ENCODE data around the gene NFAT5.
"Not testable (repeated sequence)": the region's sequence is repeated elsewhere in the genome, so short reads cannot be mapped to it uniquely, and the experiment has no call there.

Gene NFAT5

DNA sequence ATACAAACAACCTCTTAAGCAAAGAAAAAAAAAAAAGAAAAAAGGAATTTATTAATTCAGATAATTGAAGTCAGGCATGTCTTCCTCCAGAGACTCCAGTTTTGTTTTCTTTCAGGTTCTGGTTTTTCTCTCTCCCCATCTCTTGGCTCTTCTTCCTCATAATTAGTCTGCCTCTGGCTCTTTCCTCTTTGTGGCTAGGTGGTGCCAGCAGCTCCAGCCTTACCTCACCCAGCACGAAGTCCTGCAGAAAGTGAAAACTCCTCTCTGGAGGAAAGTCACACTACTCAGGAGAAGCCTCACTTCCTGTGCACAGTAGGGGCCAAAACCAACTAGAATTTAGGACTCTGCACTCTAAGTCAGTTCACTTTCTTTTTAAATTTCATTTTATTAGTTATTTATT, 10.3 kb upstream of the NFAT5 start:
- no peak for DNase-seq (ENCODE audit: low spot score)

- no peak for DNase-seq (ENCODE audit: low spot score)
Observed at GRCh38 chr16:69555867-69556266, 9.9 kb upstream of the NFAT5 start.

GRCh38 chr16:69559164-69559563, 6.6 kb upstream of the NFAT5 start:
- DNase-seq (ENCODE audit: low spot score), result no peak

DNA sequence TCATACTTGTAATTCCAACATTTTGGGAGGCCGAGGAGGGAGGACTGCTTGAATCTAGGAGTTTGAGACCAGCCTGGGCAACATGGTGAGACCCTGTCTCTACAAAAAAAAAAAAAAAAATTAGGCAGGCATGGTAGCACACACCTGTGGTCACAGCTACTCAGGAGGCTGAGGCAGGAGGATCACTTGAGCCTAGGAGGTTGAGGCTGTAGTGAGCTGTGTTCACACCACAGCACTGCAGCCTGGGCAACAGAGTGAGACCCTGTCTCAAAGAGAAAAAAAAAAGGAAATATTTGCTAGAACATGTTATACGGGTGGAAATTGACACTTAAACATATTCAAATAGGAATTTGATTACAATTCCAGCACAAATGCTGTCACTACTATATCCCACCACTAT, 4.4 kb upstream of the NFAT5 start:
- not testable (repeated sequence) for DNase-seq (ENCODE audit: low spot score)

- no peak for DNase-seq (ENCODE audit: low spot score)
Observed at GRCh38 chr16:69561901-69562300, 3.9 kb upstream of the NFAT5 start.

DNA sequence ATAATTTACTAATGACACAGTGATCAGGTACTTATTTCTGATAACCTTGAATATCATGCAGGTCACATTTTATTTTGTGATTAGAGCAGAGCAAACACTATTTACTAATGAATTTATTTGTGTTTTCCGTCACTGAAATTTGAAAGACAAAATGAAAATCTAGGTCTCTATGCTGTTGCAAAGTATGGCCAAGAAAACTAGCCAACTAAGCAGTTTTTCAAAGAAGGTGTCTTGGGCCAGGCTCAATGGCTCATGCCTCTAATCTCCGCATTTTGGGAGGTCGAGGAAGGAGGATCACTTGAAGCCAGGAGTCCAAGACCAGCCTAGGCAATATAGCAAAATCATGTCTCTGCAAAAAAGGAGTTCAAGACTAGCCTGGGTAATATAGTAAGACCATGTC, 3.0 kb upstream of the NFAT5 start:
- DNase-seq (ENCODE audit: low spot score), result no peak

GRCh38 chr16:69563605-69564580, 1.9 kb upstream of the NFAT5 start:
- DNase-seq (ENCODE audit: low spot score), result no peak

DNA sequence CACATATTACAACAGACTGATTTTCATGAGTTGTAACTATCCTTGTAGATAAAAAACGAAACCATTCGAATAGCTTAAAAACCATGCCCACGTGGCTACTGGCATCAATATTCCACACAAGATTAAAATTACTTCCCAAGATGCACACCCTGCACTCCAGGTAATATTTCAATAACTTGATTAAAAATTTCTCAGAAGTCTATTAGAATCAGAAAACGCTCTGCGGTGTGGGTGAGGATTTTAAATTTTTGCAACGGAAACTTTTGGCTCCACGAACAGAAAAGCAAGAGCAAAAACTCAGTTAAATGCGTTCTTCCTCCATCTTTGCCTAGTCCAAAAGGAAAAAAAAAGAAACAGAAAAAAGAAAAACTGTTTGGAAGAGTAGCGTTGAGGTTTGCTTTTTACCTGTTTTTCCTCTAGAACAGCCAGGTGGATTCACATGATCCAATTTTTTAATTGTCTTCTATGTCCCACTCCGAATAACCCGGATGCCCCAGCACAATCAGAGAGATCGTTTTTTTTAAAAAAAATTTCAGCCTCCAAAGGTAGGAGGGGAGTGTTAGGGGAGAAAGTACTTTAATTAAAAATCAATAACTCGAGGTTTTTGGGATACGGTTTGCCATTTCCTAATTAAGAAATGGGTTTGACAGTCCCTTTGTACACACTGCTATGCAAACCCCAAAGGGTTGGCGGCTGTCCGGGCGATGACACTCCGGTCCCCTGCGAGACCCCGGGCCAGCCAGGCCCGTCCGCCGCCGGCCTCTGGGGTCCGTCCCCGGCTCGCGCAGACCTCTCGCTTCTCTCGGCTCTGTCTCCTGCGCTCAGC, 708 bp upstream of the NFAT5 start:
- no peak for DNase-seq (ENCODE audit: low spot score)

DNA sequence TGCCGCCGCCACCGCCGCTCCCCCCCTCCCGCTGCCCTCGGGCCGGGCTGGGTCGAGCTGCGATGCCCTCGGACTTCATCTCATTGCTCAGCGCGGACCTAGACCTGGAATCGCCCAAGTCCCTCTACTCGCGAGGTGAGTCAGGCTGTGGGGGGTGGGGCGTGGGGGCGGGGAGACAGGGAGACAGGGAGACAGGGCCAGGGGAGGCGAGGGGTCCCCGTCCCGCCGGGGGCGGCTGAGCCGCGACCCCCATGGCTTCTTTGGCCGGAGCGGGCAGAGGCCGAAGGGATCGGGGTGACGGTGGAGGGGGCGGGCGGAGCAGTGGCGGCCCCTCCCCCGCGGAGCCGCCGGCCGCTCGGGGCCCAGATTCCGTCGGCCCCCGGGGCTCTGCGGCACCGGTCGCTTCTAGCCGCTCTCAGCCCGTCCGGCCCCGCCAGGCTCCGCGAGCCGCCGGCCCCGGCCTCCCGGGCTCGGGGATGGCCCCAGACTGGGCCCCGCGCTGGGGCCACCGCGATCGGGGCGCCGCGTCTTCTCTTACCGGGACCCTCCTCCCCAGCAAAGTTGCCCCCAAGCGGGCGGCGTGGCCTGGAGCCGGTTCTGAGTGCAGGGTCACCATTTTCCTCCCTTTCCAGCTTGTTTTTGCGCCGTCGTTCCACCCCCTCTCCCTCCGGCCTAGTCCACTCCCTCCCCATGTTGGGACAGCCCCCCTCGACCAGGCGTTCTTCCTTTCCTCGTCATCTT, 644 bp downstream of the NFAT5 start:
- DNase-seq (ENCODE audit: low spot score), result peak; percentile 70

DNA sequence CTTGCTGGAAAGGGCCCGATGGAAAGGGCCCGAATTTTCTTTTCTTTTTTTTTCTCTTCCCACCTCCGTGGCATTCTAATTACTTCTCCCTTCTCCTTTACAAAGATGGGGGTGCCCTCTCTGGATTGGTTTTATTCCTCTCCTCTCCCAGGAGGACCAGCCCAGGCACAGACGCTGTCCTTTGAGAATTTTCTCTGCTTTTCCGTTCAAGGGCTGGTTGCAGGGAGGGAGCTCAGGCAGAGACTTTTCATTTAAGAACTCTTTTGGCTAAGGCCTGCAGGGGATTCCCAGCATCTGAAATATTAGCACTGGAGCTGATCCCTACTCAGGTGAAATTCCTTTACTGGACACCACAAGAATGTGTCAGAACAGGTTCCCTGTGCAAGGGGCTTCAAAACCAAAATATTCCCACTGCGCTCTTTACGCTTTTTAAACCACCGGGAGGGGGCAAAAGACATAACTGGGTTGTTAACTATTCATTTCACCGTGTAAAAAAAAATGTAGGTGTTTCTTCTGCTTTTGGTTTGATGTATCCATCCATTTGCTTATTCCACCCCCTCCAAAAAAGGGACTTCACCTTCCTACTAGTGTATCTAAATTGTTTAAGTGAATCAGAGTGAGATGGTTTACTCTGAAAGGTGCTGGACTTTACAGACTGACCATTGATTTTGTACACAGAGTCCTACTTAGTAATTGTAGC, 1.4 kb downstream of the NFAT5 start:
- DNase-seq (ENCODE audit: low spot score), result peak; percentile 17

- no peak for DNase-seq (ENCODE audit: low spot score)
Observed at GRCh38 chr16:69568676-69569075, 2.9 kb downstream of the NFAT5 start.

DNA sequence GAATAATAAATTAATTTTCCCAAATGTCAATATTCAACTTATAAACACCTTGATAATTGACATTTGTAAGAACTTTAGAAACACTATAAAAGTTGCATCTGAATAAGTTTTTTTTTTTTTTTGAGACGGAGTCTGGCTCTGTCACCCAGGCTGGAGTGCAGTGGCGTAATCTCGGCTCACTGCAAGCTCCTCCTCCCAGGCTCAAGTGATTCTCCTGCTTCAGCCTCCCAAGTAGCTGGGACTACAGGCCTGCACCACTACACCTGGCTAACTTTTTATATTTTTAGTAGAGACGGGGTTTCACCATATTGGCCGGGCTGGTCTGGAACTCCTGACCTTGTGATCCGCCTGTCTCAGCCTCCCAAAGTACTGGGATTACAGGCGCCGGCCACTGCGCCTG, 13.0 kb downstream of the NFAT5 start:
- DNase-seq (ENCODE audit: low spot score), result not testable (repeated sequence)

DNA sequence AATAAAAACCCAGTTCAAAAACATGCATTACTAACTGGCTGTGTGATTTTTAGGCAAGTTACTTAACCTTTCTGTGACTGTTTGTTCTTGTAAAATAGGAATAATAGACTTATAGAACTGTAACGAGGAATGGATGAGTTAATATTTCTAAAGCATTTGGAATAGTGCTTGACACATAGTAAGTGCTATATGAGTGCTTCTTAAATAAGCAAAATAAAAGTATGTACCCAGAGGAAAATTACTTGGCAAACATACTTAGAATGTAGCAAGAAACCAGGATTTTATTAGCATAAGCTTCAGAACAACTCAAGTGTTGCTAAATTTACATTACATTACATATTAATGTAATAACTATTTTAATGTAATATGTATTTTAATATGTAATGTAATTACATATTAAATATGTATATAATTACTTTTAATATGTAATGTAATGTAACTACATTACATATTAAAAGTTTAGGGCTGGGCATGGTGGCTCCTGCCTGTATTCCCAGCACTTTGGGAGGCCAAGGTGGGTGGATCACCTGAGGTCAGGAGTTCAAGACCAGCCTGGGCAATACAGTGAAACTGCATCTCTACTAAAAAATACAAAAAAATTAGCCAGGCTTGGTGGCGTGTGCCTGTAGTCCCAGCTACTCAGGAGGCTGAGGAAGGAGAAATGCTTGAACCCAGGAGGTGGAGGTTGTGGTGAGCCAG, 14.2 kb downstream of the NFAT5 start:
- DNase-seq (ENCODE audit: low spot score), result no peak

DNA sequence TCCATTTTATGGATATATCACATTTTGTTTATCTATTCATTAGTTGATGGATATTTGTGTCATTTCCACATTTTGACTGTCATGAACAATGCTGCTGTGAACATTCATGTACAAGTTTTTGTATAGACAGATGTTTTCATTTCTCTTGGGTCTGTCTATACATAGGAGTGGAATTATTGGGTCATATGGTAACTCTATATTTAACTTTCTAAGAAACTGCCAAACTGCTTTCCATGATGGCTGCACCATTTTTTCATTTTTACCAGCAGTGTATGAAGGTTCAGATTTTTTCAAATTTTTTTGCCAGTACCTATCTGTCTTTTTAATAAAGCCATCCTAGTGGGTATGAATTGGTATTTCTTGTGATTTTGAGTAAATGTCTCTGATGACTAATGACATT, 15.5 kb downstream of the NFAT5 start:
- DNase-seq (ENCODE audit: low spot score), result no peak

DNA sequence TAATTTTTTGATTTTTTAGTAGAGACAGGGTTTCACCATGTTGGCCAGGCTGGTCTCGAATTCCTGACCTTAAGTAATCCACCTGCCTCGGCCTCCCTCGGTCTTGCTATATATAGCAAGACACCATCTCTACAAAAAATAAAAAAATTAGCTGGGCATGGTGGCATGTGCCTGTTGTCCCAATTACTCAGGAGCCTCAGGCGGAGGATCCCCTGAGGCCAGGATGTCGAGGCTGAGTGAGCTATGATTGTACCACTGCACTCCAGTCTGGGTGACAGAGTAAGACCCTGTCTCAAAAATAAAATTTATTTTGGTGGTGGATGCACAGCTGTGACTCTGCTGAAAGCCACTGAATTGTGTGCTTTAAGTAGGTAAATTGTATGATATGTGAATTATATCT, 18.7 kb downstream of the NFAT5 start:
- DNase-seq (ENCODE audit: low spot score), result not testable (repeated sequence)

DNA sequence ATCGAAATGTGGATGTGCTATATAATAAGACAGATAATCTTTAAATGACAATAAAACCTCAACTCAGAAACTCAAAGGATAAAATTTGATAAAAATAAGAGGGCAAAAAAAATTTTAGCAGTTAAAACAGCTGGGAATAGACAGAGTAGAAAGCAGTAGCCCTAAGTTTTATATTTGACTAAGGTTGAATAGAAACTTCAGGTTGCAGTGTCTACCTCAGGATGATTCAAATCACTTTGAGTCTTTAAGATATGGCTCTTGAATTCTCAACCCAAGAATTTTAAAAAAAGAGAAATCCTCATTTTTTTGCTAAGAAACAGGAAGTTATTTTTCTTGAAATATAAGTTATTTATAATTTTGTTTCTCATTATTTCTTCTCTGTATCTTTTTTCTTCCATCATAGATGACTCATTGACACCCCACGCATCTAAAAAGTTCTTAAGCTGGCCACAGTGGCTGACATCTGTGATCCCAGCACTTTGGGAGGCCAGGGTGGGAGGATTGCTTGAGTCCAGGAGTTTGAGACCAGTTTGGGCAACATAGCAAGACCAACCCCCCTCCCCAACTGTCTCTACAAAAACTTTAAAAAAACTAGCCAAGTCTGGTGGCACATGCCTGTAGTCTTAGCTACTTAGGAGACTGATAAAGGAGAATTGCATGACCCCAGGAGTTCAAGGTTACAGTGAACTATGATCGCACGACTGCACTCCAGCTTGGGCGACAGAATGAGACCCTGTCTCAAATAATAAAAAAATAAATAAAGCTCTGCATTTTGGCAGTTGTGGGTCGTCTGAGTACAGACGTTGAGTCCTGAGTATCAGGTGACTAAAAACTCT, 23.9 kb downstream of the NFAT5 start:
- no peak for DNase-seq (ENCODE audit: low spot score)

DNA sequence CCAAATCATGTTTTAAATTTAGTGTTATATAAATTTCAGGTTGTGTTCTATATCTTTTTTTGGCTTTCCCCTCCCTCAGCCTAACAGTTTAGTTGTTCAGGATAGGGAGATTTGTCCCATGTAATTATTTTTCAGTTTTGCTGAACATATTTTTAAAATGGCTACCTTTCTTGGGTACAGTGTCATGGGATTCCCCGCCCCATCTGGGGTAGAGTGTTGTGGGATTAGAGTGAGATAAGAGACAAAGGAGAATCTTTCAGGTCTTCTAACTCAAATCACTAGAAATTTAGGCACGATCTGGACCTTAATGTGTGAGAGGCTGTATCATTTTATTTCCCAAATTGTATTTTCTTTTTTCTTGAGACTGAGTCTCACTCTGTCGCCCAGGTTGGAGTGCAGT, 24.8 kb downstream of the NFAT5 start:
- DNase-seq (ENCODE audit: low spot score), result no peak

DNA sequence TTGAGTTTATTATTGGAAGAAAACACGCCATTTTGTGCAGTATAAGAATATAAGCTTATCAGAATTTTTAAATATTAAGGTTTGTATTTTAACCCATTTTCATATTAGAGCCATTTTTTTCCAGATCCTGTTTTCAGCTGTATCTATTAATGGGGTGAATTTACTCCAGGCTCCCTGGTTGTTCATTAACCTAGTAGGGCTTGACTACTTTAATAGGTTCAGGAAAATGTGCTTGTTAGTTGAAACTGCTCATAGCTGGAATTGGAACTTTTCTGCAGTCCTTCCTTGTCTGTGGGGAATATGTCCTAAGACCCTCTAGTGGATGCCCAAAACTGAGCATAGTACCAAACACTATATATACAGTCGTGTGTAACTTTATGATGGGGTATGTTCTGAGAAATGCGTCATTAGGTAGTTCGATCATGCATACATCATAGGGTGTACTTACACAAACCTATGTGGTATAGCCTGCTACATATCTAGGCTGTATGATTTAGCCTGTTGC, 28.0 kb downstream of the NFAT5 start:
- no peak for DNase-seq (ENCODE audit: low spot score)

DNA sequence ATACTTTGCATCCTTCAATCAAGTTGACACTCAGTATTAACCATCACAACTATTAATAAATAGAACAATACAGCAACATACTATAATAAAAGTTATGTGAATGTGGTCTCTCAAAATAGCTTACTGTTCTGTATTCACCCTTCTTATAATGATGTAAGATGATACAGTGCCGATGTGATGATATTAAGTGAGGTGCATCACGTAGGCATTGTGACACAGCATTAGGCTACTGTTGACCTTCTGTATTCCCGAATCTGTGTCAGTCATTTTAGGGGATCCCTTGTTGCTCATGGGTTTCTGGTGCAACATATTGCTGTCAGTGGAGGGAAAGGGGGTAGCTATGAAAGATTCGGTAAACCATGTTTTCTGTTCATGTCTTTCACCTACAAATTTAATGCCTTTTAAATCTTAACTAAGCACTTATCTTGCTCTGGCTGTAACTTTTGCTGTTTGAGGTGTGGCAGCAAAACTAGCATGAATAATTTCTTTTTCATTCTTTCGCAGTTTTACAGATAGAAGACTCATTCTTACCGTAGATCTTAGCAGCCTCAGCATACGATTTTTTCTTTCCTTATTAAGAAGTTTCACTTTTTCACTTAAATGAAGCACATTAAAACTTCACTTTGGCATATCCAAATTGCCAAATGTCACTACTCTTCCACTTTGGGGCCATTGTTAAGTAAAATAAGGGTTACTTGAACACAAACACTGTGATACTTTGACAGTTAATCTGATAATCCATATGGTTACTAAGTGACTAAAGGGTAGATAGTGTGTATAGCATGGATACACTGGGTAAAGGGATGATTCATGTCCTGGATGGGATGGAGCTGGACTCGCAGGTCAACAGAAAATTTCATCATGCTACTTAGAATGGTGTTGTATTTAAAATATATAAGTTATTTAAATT, 29.6 kb downstream of the NFAT5 start:
- DNase-seq (ENCODE audit: low spot score), result peak; percentile 17
